GM08714 (cell line): ENCODE data around the gene SPATA18.
"Not testable (repeated sequence)": the region's sequence is repeated elsewhere in the genome, so short reads cannot be mapped to it uniquely, and the experiment has no call there.

ENCODE experiments used
- H3K4me3 ChIP-seq: fragments of 200-500 bp; sonication (Bioruptor generic); 2 replicates; pipeline ENCODE4 v1.5.1; 2014; ENCODE audit warnings: mild to moderate bottlenecking, low read length, inconsistent platforms
- ZNF274 ChIP-seq: IDR thresholded peaks from 2 replicates; pipeline ENCODE4 v1.6.1; 2012; ENCODE audit warnings: mild to moderate bottlenecking, low read depth, low read length

The SPATA18 gene

DNA sequence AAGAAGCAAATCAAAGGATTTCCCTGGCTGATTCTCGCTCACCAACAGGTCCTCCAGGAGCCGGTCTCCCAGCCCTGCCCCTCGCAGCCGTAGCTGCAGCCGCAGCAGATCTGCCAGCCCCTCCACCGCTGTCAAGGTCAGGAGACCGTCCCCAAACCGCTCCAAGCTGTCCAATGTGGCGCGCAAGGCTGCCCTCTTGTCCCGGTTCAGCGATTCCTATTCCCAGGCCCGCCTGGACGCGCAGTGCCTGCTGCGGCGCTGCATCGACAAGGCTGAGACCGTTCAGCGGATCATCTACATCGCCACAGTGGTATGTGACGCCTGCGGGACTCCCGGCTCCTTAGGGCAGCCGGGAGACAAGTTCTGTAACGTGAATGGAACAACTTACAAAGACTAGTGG, 25.6 kb downstream of the SPATA18 start:
- TF ChIP-seq ZNF274 = no peak
- no peak overlapping the region for H3K4me3 ChIP-seq

DNA sequence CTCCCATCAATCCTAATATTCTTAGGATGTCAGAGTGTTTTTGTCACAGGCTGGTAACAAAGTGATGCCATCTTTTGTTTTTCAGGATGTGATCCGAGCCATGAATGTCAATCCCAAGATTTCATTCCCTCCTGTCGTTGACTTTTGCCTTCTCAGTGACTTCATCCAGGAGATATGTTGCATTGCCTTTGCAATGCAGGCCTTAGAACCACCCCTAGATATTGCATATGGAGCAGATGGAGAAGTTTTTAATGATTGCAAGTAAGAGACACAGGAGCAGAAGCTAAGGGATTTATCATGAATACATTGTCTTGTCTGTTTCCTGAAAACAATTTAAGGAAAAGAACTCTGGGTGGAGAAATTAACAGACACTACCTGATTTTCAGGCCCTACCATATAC, 28.6 kb downstream of the SPATA18 start:
- no peak overlapping the region for H3K4me3 ChIP-seq
- TF ChIP-seq ZNF274 = no peak

DNA sequence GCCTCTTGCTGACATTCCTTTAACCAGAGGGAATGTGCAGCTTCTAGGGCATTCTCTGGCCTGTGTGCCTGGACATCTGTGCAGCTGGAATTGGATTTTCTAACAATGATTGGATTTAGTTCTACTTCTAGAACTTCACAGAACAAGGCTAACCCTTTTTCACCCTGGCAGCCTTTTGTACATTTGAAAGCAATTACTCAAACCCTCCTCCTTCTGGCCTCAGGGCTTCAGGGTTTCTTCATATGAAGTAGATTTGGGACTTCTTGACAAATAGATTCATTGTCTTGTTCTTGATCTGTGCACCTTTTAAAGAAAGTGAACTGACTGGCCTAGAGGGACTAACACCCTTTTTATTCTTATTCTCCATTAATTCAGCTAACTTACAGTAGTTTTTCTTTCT, 30.1 kb downstream of the SPATA18 start:
- TF ChIP-seq ZNF274 = no peak
- H3K4me3 ChIP-seq = no peak overlapping the region

DNA sequence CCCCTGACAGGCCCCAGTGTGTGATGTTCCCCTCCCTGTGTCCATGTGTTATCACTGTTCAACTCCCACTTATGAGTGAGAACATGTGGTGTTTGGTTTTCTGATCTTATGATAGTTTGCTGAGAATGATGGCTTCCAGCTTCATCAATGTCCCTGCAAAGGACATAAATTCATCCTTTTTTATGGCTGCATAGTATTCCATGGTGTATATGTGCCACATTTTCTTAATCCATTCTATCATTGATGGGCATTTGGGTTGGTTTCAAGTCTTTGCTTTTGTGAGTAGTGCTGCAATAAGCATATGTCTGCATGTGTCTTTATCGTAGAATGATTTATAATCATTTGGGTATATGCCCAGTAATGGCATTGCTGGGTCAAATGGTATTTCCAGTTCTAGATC, 35.3 kb downstream of the SPATA18 start:
- not testable (repeated sequence) for H3K4me3 ChIP-seq

DNA sequence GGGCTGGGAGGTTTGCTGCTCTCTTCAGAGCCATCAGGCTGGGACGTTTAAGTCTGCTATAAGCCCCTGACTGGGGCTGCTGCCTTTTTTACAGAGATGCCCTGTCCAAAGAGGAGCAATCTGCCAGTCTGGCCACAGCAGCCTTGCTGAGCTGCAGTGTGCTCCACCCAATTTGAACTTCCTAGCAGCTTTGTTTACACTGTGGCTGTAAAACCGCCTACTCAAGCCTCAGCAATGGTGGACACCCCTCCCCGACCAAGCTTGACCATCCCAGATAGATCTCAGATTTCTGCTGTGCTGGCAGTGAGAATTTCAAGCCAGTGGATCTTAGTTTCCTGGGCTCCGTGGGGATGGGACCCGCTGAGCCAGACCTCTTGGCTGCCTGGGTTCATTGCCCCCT, 40.7 kb downstream of the SPATA18 start:
- H3K4me3 ChIP-seq = no peak overlapping the region
- TF ChIP-seq ZNF274 = no peak

DNA sequence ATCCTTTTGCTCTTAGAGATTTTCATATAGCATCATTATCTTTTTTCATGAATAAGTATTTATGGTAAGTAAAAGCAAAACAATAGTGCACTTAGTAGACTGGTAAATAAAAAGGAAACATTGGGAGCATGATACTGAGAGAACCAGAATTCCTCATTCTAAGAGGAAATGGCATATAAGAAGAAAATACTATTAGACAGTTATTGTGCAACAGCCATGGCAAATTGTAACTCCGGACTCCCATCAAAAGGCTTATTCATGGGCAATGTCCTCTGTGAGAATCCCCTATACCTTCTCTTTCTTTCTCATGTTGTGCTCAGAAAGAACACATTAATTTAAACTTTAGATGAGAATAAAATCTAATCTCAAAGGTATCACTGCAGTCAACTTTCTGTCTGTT, 42.4 kb downstream of the SPATA18 start:
- TF ChIP-seq ZNF274 = no peak

DNA sequence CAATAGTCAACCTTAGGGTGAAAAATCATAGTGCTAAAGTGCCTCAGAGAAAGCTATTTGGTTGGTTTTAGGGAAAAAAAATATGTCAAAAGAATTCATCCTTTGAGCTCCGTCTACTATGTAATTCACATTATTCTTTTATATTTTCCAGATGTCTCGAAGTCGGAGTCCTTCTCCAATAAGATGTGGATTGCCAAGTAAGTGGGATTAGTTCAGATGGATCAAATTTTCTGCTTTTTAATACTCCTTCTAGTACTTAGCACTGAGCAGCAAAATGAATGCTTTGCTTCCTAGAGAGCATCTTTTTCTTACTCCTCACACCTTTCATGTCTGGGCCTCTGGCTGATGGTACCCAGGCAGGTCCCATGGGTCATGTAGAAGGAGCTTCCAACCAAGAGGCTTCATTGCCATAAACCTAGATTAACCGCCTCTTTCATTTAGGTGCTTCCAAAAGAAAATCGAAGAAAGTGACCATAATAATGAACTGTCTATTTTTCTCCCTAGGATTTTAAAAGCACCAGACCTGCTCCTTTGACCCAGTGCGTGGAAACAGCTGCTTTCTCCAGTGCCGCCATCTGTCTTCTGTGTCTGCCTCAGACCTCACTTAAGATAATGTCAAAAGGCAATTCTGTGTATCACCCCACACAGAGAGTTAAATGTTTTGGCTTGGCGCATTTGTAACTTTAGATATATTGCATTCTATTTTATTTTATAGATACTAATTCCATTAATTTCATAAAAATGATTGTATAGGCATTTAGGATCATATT, 43.5 kb downstream of the SPATA18 start:
- TF ChIP-seq ZNF274 = no peak
- H3K4me3 ChIP-seq = no peak overlapping the region

More for the DNA sequence above, 42.4 kb downstream of the SPATA18 start:
- H3K4me3 ChIP-seq = no peak overlapping the region

DNA sequence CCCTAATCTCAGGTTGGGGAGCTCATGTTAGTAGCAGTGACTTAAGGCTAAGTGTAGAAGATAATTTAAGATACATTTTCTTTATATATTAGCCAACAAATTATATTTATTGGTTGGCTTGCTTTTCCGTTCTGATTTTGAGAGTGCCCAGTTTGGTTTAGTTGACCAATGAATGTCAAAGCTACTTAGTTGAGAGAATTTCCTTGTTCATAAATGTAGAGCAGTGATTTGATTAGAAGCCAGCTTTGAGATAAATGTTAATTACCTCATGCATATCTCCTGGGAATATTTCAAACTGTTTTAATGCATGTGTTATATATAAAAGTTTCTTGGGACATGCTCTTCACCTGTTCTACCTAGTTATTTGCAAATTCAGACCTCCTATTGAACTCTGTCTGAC, 44.3 kb downstream of the SPATA18 start:
- TF ChIP-seq ZNF274 = no peak

DNA sequence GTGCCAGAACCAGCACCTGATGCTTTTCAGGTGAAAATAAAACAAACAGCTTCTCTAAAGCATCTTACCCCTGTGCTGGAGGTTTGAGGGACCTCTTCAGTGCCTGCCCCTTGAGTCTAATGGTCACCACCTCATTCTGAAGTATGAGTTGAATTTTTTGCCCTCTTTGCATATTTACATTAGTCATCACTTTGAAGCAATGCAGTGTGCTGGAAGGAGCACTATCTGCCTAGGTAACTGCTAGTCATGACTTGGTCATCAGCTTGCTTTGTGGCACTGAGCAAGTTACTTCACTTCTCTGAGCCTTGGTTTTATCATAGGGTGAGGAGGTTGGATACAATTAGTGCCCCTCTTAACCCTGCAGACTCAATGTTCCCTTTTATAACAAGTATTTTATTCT, 44.9 kb downstream of the SPATA18 start:
- H3K4me3 ChIP-seq = no peak overlapping the region
- no peak for TF ChIP-seq ZNF274

More for the DNA sequence above, 44.3 kb downstream of the SPATA18 start:
- no peak overlapping the region for H3K4me3 ChIP-seq

DNA sequence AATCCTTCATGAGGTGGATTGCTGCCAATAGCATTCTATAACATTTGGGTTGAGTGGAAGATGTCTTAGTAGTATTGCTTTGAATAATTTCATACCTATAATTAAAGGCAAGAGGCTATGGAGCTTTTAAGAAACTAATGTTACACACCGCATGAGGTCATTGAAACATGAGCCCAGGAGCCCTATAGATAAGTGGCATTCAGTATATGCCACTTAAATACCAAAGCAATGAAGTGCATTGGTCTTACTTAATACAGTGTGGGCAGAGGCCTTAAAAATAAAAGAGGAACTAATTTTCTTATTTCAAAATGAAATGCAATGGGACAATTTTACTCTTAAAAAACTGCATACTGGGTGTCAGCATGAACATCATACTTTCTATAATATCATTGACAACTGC, 47.5 kb downstream of the SPATA18 start:
- H3K4me3 ChIP-seq = no peak overlapping the region
- TF ChIP-seq ZNF274 = no peak

DNA sequence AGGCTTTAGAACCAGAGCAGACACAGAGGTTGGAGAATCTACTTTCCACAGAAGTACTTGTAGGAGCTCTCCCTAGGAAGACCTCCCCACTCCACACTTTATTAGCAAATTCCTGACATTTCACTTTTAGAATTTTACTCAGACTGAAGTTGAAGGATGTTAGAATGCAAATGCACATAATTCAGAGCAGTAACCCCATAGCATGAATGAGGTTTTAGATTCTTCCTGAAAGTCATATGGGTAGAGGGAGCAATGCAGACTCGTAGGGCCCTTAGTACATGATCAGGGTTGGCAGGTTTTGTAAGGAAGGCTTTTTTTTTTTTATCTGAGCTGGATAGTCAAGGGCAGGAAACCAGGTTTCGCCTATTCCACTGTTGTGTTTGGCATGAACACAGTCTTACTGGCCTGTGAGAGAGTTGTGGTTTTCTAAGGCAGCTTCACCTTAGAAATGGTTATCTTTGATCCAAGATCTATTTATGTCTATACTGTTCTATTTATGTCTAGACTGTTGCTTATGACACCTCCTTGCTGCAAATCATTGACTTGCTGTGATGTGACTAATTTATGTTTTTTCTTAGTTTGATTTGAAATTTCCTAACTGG, 48.9 kb downstream of the SPATA18 start:
- no peak for TF ChIP-seq ZNF274
- no peak overlapping the region for H3K4me3 ChIP-seq

DNA sequence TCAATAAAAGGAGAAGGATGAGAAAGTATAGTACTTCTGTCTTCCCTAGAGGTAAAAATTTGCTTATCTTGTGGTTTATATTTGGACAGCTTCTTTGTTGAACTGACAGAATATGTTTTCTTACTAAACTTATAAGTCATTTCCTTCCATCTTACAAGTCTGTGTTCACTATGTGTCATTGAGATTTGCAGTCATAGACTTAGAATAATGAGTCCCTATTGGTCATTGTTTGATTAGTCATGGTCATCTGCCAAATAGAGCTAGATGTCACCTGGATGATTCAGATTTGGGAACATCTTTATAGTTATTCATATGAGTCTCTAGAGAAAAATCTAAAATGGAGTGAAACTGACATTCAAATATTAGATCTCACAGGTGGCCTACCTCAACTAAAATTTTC, 51.5 kb downstream of the SPATA18 start:
- H3K4me3 ChIP-seq = no peak overlapping the region
- TF ChIP-seq ZNF274 = no peak

DNA sequence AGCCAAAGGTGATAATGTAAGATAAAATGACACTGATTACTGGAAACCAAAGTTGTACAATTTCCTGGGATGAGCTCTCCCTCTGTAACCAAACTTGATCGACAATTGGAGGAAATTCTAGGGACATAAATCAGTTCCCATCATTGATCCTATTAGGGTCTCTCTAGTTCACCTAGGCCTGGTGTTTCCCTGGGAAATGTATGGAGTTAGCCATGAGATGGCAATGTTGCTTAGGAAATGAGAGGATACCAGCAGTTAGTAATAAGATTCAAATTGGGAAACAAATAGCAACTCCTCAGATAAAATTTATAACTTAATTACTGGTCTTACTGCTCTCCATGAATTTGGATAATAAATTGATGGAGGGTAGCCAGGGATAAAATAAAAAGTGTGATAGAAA, 52.2 kb downstream of the SPATA18 start:
- H3K4me3 ChIP-seq = no peak overlapping the region
- no peak for TF ChIP-seq ZNF274

DNA sequence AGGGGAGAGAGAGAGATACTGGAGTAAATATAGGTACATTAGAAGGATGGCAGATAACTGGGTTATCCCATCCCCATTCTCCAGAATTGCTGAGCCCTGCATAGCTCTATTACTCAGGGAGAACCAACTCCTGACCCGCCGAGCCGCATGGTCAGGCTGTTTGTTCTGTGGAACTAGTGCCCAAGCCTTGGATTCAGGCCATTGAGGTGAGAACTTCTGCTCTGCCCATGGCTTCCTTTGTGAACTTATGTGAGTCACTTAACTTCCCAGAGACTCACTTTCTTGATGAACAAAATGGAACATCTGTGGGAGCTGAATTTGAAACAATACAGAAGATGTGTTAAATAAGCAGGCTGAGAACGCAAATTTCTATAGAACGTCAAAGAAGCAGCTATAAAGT, 54.2 kb downstream of the SPATA18 start:
- TF ChIP-seq ZNF274 = no peak
- H3K4me3 ChIP-seq = no peak overlapping the region

DNA sequence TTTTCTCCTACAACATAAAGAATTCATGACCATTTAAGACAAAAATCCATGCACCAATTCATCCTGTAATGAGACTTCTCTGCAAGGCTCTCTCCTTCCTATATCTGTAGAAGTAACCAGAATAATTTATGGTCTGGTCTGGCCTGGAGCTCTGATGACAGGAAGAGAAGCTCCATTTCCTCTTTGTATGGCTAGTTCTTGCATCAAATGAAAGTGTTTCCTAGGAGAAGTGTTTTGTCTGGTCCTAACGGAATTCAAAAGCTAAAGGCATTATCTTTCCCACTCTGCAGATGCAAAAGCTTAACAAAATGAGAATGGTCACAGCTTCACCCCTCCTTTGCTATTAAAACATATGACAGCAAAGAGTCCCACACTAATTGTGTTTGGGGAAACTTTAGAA, 55.1 kb downstream of the SPATA18 start:
- no peak overlapping the region for H3K4me3 ChIP-seq
- TF ChIP-seq ZNF274 = no peak

DNA sequence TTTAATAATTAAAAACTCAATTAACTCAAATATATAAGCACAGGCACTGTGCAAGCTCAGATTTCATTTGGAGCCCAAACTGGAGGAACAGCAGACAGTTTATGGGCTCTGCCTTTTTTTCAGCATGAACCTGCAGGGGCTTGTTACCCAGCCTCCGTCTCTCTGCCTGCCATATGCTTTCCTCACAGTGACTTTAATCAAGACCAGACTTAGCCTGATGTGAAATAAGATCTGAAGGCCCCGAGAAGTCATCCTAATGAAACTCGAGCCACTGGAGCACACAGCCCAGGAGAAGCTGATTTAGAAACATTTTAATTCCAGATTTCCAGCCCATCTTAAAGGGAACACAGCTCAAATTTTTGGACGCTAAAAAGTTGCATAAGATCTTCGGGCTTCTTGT, 55.6 kb downstream of the SPATA18 start:
- H3K4me3 ChIP-seq = no peak overlapping the region
- no peak for TF ChIP-seq ZNF274
